HEK293T (cell line): ENCODE measurements around the gene ERV3-1.
"Not testable (repeated sequence)": the region's sequence is repeated elsewhere in the genome, so short reads cannot be mapped to it uniquely, and the experiment has no call there.

Experiments
- CTCF ChIA-PET: fragments of 350-600 bp; formaldehyde crosslinking; extraction: SDS; loops from one replicate; lab custom pipeline; 2021; ENCODE audit warnings: antibody characterized with exemption, inconsistent platforms; lab: Yijun Ruan, JAX
- POLR2A ChIA-PET: fragments of 350-600 bp; formaldehyde crosslinking; extraction: SDS; loops from one replicate; lab custom pipeline; 2020; ENCODE audit warnings: antibody characterized with exemption, inconsistent platforms; lab: Yijun Ruan, JAX
- DNase-seq: peaks from one replicate; pipeline ENCODE4 v3.0.0; 2012; ENCODE audit warnings: mixed read lengths; ENCODE audit errors: extremely low spot score
- ARNT ChIP-seq: fragments of 450-650 bp; IDR thresholded peaks from 2 replicates; pipeline ENCODE4 v1.6.1; 2017; ENCODE audit warnings: mild to moderate bottlenecking
- BHLHE40 ChIP-seq: fragments of 450-650 bp; IDR thresholded peaks from 2 replicates; pipeline ENCODE4 v1.6.1; 2016; ENCODE audit warnings: mild to moderate bottlenecking, moderate library complexity, borderline replicate concordance
- CTBP1 ChIP-seq: fragments of 450-650 bp; IDR thresholded peaks from 2 replicates; pipeline ENCODE4 v1.6.1; 2016; ENCODE audit warnings: borderline replicate concordance
- ELF4 ChIP-seq: fragments of 450-650 bp; IDR thresholded peaks from 2 replicates; pipeline ENCODE4 v1.6.1; 2017; ENCODE audit warnings: antibody characterized with exemption
- FOXA1 ChIP-seq: fragments of 450-650 bp; IDR thresholded peaks from 2 replicates; pipeline ENCODE4 v1.6.1; 2016; ENCODE audit warnings: mild to moderate bottlenecking
- FOXK2 ChIP-seq: fragments of 450-650 bp; IDR thresholded peaks from 2 replicates; pipeline ENCODE4 v1.6.1; 2016; ENCODE audit warnings: mild to moderate bottlenecking
- FOXM1 ChIP-seq: fragments of 450-650 bp; IDR thresholded peaks from 2 replicates; pipeline ENCODE4 v1.6.1; 2017; ENCODE audit warnings: mild to moderate bottlenecking, borderline replicate concordance
- HDGF ChIP-seq: fragments of 450-650 bp; IDR thresholded peaks from 2 replicates; pipeline ENCODE4 v1.6.1; 2017; ENCODE audit warnings: antibody characterized with exemption, borderline replicate concordance
- L3MBTL2 ChIP-seq: fragments of 450-650 bp; conservative IDR thresholded peaks from 2 replicates; pipeline ENCODE4 v1.6.1; 2016; ENCODE audit warnings: mild to moderate bottlenecking
- LEF1 ChIP-seq: fragments of 450-650 bp; IDR thresholded peaks from 2 replicates; pipeline ENCODE4 v1.6.1; 2017; ENCODE audit warnings: mild to moderate bottlenecking, borderline replicate concordance
- NFRKB ChIP-seq: fragments of 450-650 bp; IDR thresholded peaks from 2 replicates; pipeline ENCODE4 v1.6.1; 2016; ENCODE audit warnings: mild to moderate bottlenecking, moderate library complexity
- PKNOX1 ChIP-seq: fragments of 450-650 bp; IDR thresholded peaks from 2 replicates; pipeline ENCODE4 v1.6.1; 2016
- SP1 ChIP-seq: fragments of 450-650 bp; IDR thresholded peaks from 2 replicates; pipeline ENCODE4 v1.6.1; 2017
- SUZ12 ChIP-seq: fragments of 450-650 bp; IDR thresholded peaks from 2 replicates; pipeline ENCODE4 v1.6.1; 2016; ENCODE audit warnings: mild to moderate bottlenecking
- TARDBP ChIP-seq: fragments of 450-650 bp; IDR thresholded peaks from 2 replicates; pipeline ENCODE4 v1.6.1; 2016
- ZNF384 ChIP-seq: fragments of 450-650 bp; IDR thresholded peaks from 2 replicates; pipeline ENCODE4 v1.6.1; 2016

The ERV3-1 gene

GRCh38 chr7:64959072-64959747 lies 47.3 kb downstream of the ERV3-1 start:
- no peak for DNase-seq
- ChIA-PET POLR2A (no interaction called here), CTCF (no interaction called here)
- TF ChIP-seq L3MBTL2 (no peak), BHLHE40 (no peak), NFRKB (no peak), ELF4 (no peak), TARDBP (no peak), FOXA1 (no peak), HDGF (no peak), ARNT (no peak), FOXK2 (no peak), LEF1 (no peak), FOXM1 (no peak), SP1 (no peak), CTBP1 (no peak), PKNOX1 (no peak), SUZ12 (no peak)

GRCh38 chr7:64951250-64951848 lies 55.1 kb downstream of the ERV3-1 start:
- CTCF ChIA-PET: interaction anchor here (0.6 to 1.4 kb wide), 3 partner anchors 12 to 356 kb away, joined by 3 to 4 read pairs (median 3); no protein-coding TSS in a partner anchor
- POLR2A ChIA-PET: interaction anchor here (1.2 kb wide), 1 partner anchor 55 kb away, joined by 3 read pairs; the partner anchor contains the start of gene ERV3-1
- peak; percentile 34 for DNase-seq
- TF ChIP-seq L3MBTL2: no peak
- no peak for TF ChIP-seq TARDBP
- no peak for TF ChIP-seq SUZ12
- no peak for TF ChIP-seq PKNOX1
- TF ChIP-seq ARNT: no peak
- no peak for TF ChIP-seq ELF4

DNA sequence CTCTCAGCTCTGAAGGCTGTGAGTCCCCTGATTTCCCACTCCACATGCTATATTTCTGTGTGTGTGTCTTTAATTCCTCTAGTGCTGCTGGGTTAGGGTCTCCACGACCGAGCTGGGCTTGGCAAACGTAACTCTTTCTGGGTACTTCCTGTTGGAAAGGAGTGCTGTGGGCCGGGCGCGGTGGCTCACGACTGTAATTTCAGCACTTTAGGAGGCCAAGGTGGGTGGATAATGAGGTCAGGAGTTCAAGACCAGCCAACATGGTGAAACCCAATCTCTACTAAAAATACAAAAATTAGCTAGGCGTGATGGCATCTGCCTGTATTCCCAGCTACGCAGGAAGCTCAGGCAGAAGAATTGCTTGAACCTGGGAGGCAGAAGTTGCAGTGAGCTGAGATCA lies 55.8 kb downstream of the ERV3-1 start:
- CTCF ChIA-PET: interaction anchor here (0.7 to 1.4 kb wide), 2 partner anchors 12 to 357 kb away, joined by 3 read pairs; no protein-coding TSS in a partner anchor
- POLR2A ChIA-PET: interaction anchor here (1.2 kb wide), 1 partner anchor 56 kb away, joined by 3 read pairs; the partner anchor contains the start of gene ERV3-1
- DNase-seq: not testable (repeated sequence)

DNA sequence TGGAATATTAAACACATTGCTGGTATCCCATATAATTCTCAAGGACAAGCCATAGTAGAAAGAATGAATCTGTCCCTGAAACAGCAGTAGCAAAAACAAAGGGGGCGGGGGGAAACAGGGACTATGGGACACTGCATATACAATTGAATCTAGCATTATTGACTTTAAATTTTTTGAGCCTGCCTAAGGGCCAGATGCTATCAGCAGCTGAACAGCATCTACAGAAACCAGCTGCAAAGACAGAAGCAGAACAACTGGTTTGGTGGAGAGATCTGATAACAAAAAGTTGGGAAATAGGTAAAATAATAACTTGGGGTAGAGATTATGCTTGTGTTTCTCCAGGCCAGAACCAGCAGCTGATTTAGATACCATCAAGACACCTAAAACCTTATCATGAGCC lies 57.7 kb downstream of the ERV3-1 start:
- POLR2A ChIA-PET, DNase-seq: not testable (repeated sequence)
- CTCF ChIA-PET: interaction anchor here (0.6 kb wide), 1 partner anchor 100 kb away, joined by 5 read pairs; no protein-coding TSS in a partner anchor

- no peak for DNase-seq
- POLR2A ChIA-PET: no interaction called here
- CTCF ChIA-PET: no interaction called here
- TF ChIP-seq ZNF384: no peak
- TF ChIP-seq FOXM1: no peak
- TF ChIP-seq LEF1: no peak
- TF ChIP-seq FOXK2: no peak
- no peak for TF ChIP-seq SUZ12
- no peak for TF ChIP-seq FOXA1
- TF ChIP-seq L3MBTL2: no peak
- no peak for TF ChIP-seq HDGF
Measured at GRCh38 chr7:64947252-64948000, 59.1 kb downstream of the ERV3-1 start.

- ChIA-PET CTCF (no interaction called here), POLR2A (no interaction called here)
- TF ChIP-seq ARNT: no peak
- no peak for TF ChIP-seq ZNF384
- no peak for TF ChIP-seq ELF4
- no peak for TF ChIP-seq BHLHE40
- no peak for TF ChIP-seq FOXA1
- TF ChIP-seq FOXK2: no peak
- TF ChIP-seq HDGF: no peak
- no peak for TF ChIP-seq NFRKB
- no peak for TF ChIP-seq FOXM1
- no peak for TF ChIP-seq TARDBP
- TF ChIP-seq LEF1: no peak
- no peak for TF ChIP-seq L3MBTL2
- TF ChIP-seq CTBP1: no peak
- TF ChIP-seq SUZ12: no peak
- TF ChIP-seq SP1: no peak
- TF ChIP-seq PKNOX1: no peak
- peak; percentile 9 for DNase-seq
Measured at GRCh38 chr7:64946772-64947171, 59.7 kb downstream of the ERV3-1 start.
